B cell (primary cell): Measurements from ENCODE around the gene ZMYND19. TPM values are rescaled to one million over a fixed set of nuclear protein-coding genes. Genes with fewer than 3 reads are reported as not detected.

ENCODE experiments used
- ATAC-seq: fragments of 200-7000 bp; cut with Tn5 transposase; one replicate; pipeline ENCODE4 v1.10.0; 2021; ENCODE audit warnings: low read depth, mild to moderate bottlenecking, moderate number of reproducible peaks, moderate library complexity
- CTCF ChIA-PET: fragments of 350-600 bp; sonication (Branson Sonifier 250); formaldehyde crosslinking; loops from one replicate; lab custom pipeline; 2021; ENCODE audit warnings: antibody characterized with exemption, inconsistent platforms; lab: Charles Lee
- POLR2A ChIA-PET: fragments of 350-600 bp; sonication (Branson Sonifier 250); formaldehyde crosslinking; loops from one replicate; lab custom pipeline; 2021; ENCODE audit warnings: antibody characterized with exemption; lab: Charles Lee
- DNase-seq: peaks from one replicate; pipeline ENCODE4 v3.0.0; 2013
- H2AFZ ChIP-seq: 2 replicates; pipeline ENCODE4 v1.6.1; 2012; ENCODE audit warnings: mild to moderate bottlenecking, low read depth, low read length; ENCODE audit not compliant: insufficient read depth, poor library complexity, severe bottlenecking
- H3K27ac ChIP-seq, 2 donors: 1 replicate in 1 of 2; 2 replicates in 1 of 2; pipeline ENCODE4 v1.5.1; 2012 to 2013; ENCODE audit warnings: low read length in 2 of 2, mild to moderate bottlenecking in 2 of 2, moderate library complexity in 1 of 2
- H3K27me3 ChIP-seq, 4 experiments: fragments of 200-600 bp in 1 of 4; sonication (generic) in 1 of 4; replicated peaks in 1 of 4; 1 replicate in 2 of 4; 2 replicates in 2 of 4; pipeline versions ENCODE4 v1.6.1 to v1.7.0; 2013 to 2016; ENCODE audit warnings: low read length in 3 of 4, mild to moderate bottlenecking in 2 of 4, mixed read lengths in 1 of 4, moderate library complexity in 1 of 4; ENCODE audit not compliant: insufficient read depth in 4 of 4, control insufficient read depth in 3 of 4; ENCODE audit errors: control extremely low read depth in 1 of 4
- H3K36me3 ChIP-seq, 2 experiments: replicated peaks in 1 of 2; 1 replicate in 1 of 2; 2 replicates in 1 of 2; pipeline versions ENCODE4 v1.6.1 to v1.7.1; 2013; ENCODE audit warnings: low read length in 1 of 2; ENCODE audit not compliant: insufficient read depth in 2 of 2, control insufficient read depth in 1 of 2; ENCODE audit errors: control extremely low read depth in 1 of 2, extremely low read depth in 1 of 2
- H3K4me1 ChIP-seq, 2 donors: fragments of 200-600 bp in 1 of 2; sonication (generic) in 1 of 2; 1 replicate in 1 of 2; 2 replicates in 1 of 2; pipeline versions ENCODE4 v1.5.1 to v1.6.1; 2013 to 2017; ENCODE audit warnings: low read length in 2 of 2; ENCODE audit not compliant: control insufficient read depth in 2 of 2, insufficient read depth in 2 of 2
- H3K4me2 ChIP-seq: replicated peaks from 2 replicates; pipeline ENCODE3; 2012; ENCODE audit warnings: mild to moderate bottlenecking, low read depth, low read length; ENCODE audit not compliant: poor library complexity, severe bottlenecking
- H3K4me3 ChIP-seq, 5 experiments: fragments of 200-600 bp in 1 of 5; sonication (generic) in 1 of 5; 1 replicate in 3 of 5; 2 replicates in 2 of 5; pipeline versions ENCODE4 v1.5.1 to v1.7.0; 2011 to 2016; ENCODE audit warnings: low read length in 4 of 5, mild to moderate bottlenecking in 4 of 5, low read depth in 2 of 5, control low read depth in 1 of 5, moderate library complexity in 1 of 5; ENCODE audit not compliant: insufficient read depth in 1 of 5; ENCODE audit errors: control extremely low read depth in 1 of 5, extremely low read depth in 1 of 5
- H3K79me2 ChIP-seq: fragments of 200-600 bp; sonication (generic); one replicate; pipeline ENCODE4 v1.6.0; 2016; ENCODE audit warnings: low read length; ENCODE audit not compliant: control insufficient read depth, insufficient read depth
- H3K9ac ChIP-seq: fragments of 200-600 bp; sonication (generic); 2 replicates; pipeline ENCODE4 v1.6.1; 2017; ENCODE audit warnings: mild to moderate bottlenecking, low read length, moderate library complexity
- H3K9me3 ChIP-seq, 3 donors: one replicate each; pipeline versions ENCODE4 v1.6.1 to v1.7.1; 2013; ENCODE audit warnings: low read length in 2 of 3; ENCODE audit not compliant: control insufficient read depth in 2 of 3, insufficient read depth in 1 of 3; ENCODE audit errors: control extremely low read depth in 1 of 3
- H4K20me1 ChIP-seq: 2 replicates; pipeline ENCODE4 v1.6.0; 2012; ENCODE audit warnings: mild to moderate bottlenecking, low read length; ENCODE audit not compliant: insufficient read depth, control insufficient read depth, poor library complexity, severe bottlenecking
- H3K27ac Mint-ChIP-seq: one replicate; pipeline ENCODE4 v1.8.0; 2021; ENCODE audit warnings: mixed read lengths
- H3K27me3 Mint-ChIP-seq: one replicate; pipeline ENCODE4 v1.8.0; 2021; ENCODE audit warnings: mixed read lengths
- H3K4me1 Mint-ChIP-seq: one replicate; pipeline ENCODE4 v1.8.0; 2021; ENCODE audit warnings: mixed read lengths
- H3K4me3 Mint-ChIP-seq: one replicate; pipeline ENCODE4 v1.8.0; 2021; ENCODE audit warnings: mixed read lengths
- H3K9me3 Mint-ChIP-seq: one replicate; pipeline ENCODE4 v1.8.0; 2022; ENCODE audit warnings: mixed read lengths; ENCODE audit not compliant: insufficient read depth
- EZH2 ChIP-seq: IDR thresholded peaks from 2 replicates; pipeline ENCODE4 v1.6.1; 2012; ENCODE audit warnings: borderline replicate concordance, low read depth, mild to moderate bottlenecking, moderate library complexity, low read length; ENCODE audit not compliant: insufficient read depth, poor library complexity, severe bottlenecking
- WGBS: methylation state at CpG from one replicate; pipeline ENCODE4 v1.1.5; 2013; ENCODE audit warnings: missing lambda C conversion rate; ENCODE audit not compliant: insufficient coverage; 5-methylcytosine and 5-hydroxymethylcytosine counted together
- intact Hi-C: fragments of 100-400 bp; cut with micrococcal nuclease; formaldehyde crosslinking; loops from one replicate; pipeline ENCODE4 v1.10.0; 2022
- polyA plus RNA-seq: library from polyadenylated mRNA; depleted of rRNA; stranded (reverse); fragments of >200 nt; gene quantifications from 2 replicates; pipeline ENCODE4 v1.2.3, GENCODE V29; 2012
- total RNA-seq, 2 donors: library from RNA; stranded (reverse); fragments of 120-200 nt in 1 of 2; gene quantifications; 1 replicate in 1 of 2; 2 replicates in 1 of 2; pipeline versions ENCODE4 v1.2.3 to v1.2.4, GENCODE V29; 2013 to 2022
- TF ChIP-seq, protein P1 (sequence below): fragments of 200-600 bp; IDR thresholded peaks from one replicate; pipeline ENCODE4 v1.8.0; 2022; ENCODE audit warnings: antibody characterized with exemption, mild to moderate bottlenecking

ZMYND19 gene
- total and polyA plus RNA-seq, 2 donors (not counting 1 experiment from before 2014, with no cell fraction given): 22.0 to 24.1 TPM

DNA sequence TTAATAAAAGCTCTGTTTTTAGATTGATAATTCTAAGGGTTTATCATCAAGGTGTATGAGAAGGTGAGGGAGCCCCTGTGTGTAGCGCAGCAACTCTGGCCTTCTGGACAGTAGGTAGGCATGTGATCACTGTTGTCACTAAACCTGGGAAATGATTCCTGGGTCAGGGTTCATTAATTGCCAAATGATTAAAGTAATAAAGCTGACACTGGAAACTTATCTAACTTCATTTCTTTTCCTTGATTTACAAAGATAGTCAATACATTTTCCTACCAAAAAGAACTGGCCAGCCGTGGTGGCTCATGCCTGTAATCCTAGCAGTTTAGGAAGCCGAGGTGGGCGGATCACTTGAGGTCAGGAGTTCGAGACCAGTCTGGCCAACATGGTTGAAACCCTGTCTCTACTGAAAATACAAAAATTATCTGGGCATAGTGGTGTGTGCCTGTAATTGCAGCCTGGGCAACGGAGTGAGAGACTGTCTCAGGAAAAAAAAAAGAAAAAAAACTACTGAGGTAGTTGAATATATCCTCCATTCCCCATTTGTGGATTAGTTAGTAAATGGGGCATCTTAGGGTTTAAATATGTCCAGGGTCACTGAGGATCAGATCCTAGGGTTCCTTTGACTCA, 30.9 kb upstream of the ZMYND19 start:
- Histone ChIP-seq H2AFZ (no peak overlapping the region), H3K79me2 (peaks cover 82% of the 10 kb centered on the region), H3K27ac (no peak overlapping the region), H3K4me1 (peaks cover 33 to 51% of the 10 kb centered on the region in 2 donors), H3K27me3 (no peaks in the 10 kb centered on the region), H3K9me3 (no peaks in the 10 kb centered on the region), H3K4me2 (no peak overlapping the region), H3K9ac (no peak overlapping the region), H3K4me3 (no peak overlapping the region), H3K36me3 (peaks cover 0 to 3% of the 10 kb centered on the region in 2 experiments), H4K20me1 (peaks cover 54% of the 10 kb centered on the region)
- intact Hi-C loops: no loop called here
- H3K27me3 Mint-ChIP-seq: no peaks in the 10 kb centered on the region
- 100% methylated on average over 1 of the region's 6 CpGs for WGBS
- ATAC-seq (no peak), DNase-seq (peak; percentile 32)
- ChIA-PET CTCF (no interaction called here), POLR2A (no interaction called here)
- peak overlapping the region; percentile 16 for H3K4me3 Mint-ChIP-seq
- peaks cover 50% of the 10 kb centered on the region for H3K4me1 Mint-ChIP-seq
- no peaks in the 10 kb centered on the region for H3K9me3 Mint-ChIP-seq
- peak overlapping the region; percentile 20 for H3K27ac Mint-ChIP-seq
- TF ChIP-seq, protein P1, sequence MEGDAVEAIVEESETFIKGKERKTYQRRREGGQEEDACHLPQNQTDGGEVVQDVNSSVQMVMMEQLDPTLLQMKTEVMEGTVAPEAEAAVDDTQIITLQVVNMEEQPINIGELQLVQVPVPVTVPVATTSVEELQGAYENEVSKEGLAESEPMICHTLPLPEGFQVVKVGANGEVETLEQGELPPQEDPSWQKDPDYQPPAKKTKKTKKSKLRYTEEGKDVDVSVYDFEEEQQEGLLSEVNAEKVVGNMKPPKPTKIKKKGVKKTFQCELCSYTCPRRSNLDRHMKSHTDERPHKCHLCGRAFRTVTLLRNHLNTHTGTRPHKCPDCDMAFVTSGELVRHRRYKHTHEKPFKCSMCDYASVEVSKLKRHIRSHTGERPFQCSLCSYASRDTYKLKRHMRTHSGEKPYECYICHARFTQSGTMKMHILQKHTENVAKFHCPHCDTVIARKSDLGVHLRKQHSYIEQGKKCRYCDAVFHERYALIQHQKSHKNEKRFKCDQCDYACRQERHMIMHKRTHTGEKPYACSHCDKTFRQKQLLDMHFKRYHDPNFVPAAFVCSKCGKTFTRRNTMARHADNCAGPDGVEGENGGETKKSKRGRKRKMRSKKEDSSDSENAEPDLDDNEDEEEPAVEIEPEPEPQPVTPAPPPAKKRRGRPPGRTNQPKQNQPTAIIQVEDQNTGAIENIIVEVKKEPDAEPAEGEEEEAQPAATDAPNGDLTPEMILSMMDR: peak; percentile 56
- no peak for TF ChIP-seq EZH2

- Histone ChIP-seq H3K27ac (no peak overlapping the region), H2AFZ (no peak overlapping the region), H3K9me3 (no peaks in the 10 kb centered on the region), H4K20me1 (peaks cover 57% of the 10 kb centered on the region), H3K9ac (no peak overlapping the region), H3K79me2 (peaks cover 84% of the 10 kb centered on the region), H3K4me3 (no peak overlapping the region), H3K4me1 (peaks cover 33 to 45% of the 10 kb centered on the region in 2 donors), H3K27me3 (no peaks in the 10 kb centered on the region), H3K36me3 (peaks cover 3% of the 10 kb centered on the region in 2 experiments), H3K4me2 (peak overlapping the region; percentile 4)
- intact Hi-C loops: no loop called here
- Mint-ChIP-seq H3K27me3 (no peaks in the 10 kb centered on the region), H3K9me3 (no peaks in the 10 kb centered on the region), H3K4me1 (peaks cover 49% of the 10 kb centered on the region), H3K4me3 (peak overlapping the region; percentile 16), H3K27ac (peak overlapping the region; percentile 27)
- ChIA-PET POLR2A (no interaction called here), CTCF (no interaction called here)
- TF ChIP-seq EZH2: no peak
- TF ChIP-seq, protein P1: no peak
- DNase-seq (no peak), ATAC-seq (no peak)
- WGBS: 81% methylated on average over 6 of the region's 7 CpGs
Observed at GRCh38 chr9:137620581-137620980, 30.3 kb upstream of the ZMYND19 start.
